DMS79 (cell line): ENCODE data around the gene FRMD8.

Experiments used
- DNase-seq: peaks from one replicate; lab custom pipeline; 2025; lab: John Stamatoyannopoulos, UW

FRMD8 gene

DNA sequence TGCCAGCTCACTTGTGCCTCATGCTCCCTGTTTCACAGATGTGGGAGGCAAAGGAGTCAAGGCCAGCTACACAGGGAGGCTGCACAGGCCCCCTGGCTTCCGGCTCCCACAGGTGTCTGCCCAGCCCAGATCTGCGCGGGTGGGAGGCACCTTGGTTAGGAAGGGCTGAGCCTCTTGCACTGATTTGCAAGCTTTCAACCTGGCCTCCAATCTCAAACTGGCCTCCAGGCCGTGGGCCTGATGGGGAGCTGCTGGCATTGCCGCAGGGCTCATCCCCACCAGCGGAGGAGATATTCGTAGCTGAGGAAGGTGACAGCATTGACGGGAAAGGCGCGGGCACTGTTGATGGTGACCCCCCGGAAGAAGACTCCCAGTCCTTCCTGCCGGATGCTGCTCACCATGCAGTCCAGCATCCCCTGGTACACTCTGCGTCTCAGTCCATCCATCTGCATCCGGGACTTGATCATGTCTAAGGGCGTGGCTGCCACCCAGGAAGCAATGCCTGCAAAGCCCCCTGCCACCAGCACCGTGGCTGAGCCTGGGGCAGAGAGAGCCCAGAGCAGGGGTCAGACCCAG lies 10.2 kb upstream of the FRMD8 start:
- DNase-seq = no peak

DNA sequence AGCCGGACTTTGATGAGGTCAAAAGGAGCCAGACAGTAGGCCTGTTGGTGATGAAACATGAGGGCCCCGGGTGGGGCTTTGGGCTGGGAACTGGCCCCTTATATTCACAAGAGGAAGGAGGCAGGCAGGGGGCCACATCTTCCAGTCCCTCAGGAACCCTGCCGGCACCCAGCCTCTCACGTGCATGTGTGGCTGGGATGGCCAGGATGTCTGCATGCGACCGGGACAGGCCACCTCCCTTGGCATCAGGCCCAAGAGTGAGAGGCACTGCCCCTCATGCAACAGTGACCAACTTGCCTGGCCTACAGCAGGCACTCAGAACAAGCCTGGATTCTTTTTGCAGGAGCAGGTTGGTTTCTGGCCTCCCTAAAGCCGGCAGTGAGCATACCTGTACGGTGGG lies 9.4 kb upstream of the FRMD8 start:
- DNase-seq = no peak

DNA sequence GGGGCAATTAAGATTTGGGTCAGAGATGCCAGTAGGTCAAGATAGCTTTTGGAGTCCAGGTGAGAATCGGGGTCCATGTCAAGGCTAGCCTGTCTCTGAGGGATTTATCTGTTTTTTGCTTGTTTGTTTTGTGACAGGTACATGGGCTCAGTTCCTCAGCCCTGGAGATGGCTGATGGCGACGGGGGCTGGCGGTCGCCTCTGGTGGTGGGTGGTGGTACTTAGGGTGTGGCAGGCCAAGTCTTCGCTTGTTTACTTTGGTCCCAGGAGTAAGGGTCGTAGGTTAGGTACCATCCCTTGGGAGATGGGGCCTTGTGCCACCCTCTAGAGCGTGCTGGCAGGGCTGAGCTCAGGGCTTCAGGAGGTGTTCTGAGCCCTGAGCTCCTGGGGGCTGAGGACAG lies 8.7 kb upstream of the FRMD8 start:
- DNase-seq = no peak

DNA sequence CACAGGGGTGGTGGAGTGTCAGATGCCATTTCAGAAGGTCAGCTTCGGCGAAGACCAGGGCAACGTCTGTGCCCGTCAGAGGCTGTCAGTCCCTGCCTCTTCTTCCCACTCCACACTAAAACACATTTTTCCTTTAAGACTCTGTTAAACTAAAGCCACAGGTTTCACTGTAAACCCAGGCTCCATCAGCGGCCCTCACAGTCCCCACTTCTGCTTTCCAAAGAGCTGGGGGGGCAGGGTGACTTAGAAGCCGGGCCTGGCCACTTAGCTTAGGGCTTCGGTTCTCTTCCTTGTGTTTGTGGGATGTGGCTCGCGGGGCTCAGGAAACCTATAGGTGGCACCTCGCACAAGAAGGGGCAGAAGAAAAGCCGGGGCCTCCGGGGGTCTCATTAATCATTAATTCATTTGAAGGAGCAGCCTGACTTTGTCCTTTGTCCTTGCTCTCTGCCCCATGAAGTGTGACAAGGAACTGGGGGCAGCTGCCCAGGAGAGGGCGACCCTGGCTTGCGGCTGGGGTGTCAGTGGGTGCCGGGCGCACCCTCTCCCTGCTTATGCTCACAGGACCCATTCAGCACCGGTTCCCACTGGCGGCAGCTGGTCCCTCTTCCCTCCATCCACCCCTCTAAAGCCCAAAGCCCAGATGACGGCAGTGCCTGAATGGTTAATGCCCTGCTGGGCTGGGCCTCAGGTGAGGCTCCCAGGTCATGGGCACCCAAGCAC lies 8.1 kb upstream of the FRMD8 start:
- no peak for DNase-seq

DNA sequence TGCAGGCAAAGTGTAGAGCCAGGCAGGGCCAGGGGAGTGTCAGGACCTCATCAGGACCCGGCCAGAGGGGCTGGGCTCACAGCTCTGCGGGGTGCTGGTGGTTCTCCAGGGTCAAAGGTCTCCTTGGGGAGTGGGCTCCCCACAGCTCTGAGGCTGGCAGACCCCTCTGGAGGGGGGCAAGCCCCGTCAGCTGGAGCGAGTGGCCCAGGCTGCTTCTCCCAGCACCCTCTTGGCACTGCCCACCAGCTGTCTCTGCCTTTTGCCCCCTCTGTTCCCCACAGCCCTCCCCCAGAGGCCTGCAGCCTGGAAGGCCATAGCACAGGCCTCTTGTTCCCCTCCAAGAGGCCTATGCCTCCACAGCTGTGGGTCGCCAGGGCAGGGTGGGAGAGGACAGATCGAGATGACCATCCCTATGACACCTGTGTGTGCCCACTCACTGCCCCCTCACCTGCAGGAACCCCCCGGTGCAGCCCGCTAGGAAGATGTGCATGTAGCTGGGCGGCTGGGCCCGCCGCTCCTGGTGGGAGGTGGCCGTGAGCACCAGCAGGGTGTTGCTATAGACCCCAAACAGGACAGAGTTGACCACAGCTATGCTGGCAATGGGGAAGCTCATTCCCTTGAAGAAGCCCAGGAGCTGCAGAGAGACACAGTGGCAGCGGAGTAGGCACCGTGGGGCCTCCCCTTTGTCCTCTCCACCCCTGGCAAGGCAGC lies 7.4 kb upstream of the FRMD8 start:
- no peak for DNase-seq

DNA sequence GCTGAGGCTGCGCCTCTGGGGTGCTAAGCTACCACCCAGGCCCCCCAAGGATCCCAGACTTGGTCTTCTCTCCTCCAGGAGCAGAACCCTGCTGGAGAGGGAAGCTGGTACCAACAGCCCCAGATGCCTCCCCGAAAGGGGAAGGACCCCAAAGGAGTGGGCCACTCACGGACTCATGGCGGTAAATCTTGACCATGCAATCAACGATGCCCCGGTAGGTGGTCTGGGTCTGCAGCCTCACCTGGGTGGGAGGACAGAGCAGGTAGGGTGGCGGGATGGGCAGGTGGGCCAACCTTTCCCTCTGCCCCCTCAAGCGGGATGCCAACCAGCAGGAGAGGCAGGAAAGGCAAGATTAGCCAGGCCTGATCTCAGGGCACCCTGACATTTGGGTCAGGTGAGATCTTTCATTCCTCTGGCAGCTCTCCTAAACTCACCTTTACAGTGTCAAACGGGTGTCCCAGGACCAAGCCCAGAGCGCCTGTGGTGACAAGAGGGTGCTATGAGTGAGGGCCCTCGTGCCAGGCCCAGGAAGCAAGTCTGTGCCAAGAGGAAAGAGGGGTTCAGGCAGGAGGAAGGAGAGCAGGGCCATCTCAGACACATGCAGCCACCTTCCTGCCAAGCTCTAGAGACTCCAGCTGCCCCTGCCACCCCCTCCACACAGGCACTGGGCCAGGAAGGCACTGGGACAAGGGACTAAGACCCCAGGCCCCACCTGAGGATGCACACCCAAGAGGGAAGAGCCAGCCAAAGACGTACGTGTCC lies 6.6 kb upstream of the FRMD8 start:
- DNase-seq = no peak

DNA sequence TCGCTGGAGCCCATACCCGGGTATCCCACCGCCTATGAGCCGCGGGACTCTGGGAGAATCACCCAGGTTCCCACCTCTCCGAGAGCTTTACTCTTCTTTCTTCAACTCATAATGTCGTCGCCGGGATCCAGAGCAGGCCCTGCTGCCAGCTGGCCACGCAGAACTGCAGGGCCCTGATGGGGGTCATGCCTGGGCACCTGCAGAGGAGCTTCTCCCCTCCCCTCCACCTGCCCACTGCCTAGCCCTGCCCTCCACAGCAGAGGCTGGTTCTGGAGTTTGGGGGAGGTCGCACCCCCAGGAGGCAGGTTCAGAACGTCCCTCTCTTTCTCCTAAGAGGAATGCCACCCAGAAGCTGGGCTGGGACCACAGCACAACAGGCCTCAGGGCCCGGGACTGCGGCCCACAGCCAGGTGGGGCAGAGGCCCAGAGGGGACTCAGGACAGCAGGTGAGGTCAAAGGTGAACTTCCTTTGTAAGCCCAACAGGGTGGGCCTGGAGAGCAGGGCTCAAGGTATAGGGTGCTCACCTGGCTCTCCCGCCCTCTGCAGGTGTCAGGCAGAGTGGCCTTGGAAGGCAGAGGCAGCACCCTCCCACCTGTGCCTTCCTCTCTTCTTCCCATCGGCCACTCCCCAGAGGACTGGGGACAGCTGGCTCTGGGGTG lies 5.8 kb upstream of the FRMD8 start:
- no peak for DNase-seq

DNA sequence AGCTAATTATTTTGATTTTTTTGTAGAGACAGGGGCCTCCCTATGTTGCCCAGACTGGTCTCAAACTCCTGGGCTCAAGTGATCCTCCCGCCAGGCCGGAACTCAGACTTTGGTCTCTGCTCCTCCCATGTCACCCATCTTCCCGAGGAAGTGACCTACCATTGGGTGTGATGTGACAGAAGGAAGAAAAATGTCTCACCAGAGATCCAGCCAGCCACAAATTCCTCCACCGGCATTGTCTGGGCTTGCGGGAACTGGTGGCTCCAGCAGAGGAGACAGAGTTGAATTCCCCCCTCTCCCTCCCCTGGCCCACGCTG lies 4.8 kb upstream of the FRMD8 start:
- peak; percentile 73 for DNase-seq

DNA sequence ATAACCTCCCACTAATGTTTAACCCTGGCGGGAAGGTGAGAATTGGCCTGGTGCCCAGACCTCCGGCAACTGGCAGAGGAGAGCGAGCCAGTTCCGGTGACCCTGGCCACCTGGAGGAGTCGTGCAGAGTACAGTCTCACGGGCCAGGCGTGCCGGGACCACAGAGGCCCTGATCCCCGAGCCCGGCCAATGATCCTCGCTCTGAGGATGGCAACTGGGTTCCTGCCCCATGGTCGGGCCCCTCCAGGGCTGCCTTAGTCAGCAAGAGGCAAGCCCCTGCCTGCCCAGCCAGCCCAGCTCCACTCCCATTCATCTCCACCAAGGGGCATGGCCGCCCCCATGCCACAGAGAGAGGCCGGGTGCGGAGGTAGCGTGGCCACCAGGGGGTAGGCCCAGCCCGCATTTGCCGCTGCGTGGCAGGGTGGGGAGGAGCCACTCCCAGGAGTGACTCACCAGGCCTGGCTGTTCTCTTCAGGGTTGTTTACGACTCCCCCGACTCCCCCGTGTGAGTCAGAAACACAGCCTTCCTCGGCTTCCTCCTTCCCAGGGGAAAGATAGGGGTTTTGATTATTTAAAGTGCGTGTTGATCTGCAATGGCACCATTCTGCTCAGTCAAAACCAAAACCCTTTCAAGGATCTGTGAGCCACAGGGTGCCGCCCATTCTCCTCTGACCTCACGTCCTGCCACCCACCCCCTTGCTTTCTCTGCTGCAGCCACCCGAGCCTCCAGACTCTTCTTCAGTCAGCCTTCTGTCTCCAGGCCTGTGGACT lies 4.2 kb upstream of the FRMD8 start, which contains the start of gene SLC25A45:
SLC25A45 (minus strand) TSS at position 614 of the 771 bp plus-strand sequence. CDS start 695 bp downstream, outside the sequence.
- DNase-seq = peak; percentile 90

DNA sequence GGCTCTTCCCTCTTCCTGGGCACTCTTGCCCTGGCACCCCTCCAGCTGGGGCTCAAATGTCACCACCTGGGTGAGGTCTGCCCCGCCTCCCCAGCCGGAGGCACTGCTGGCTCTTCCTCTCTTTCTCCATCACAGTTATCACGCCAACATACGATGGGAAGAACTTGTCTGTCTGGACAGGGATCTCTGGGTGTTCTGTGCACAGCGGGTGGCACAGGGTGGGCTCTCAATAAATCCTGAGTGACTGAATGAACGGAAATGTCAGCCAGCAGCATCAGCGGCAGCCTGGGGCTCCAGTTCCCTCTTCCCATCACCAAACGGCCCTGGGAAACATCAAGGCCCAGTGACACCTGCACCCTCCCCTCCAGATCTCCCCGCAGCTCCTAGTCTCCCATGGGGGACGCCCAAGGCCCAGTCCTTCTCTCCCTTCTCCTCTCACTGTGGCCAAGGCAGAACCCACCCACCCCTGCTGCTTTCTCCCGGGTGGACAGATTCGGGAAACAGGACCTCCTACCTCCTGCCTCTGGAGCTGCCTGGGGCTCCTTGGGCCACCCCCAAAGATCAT lies 3.6 kb upstream of the FRMD8 start:
- DNase-seq = no peak

DNA sequence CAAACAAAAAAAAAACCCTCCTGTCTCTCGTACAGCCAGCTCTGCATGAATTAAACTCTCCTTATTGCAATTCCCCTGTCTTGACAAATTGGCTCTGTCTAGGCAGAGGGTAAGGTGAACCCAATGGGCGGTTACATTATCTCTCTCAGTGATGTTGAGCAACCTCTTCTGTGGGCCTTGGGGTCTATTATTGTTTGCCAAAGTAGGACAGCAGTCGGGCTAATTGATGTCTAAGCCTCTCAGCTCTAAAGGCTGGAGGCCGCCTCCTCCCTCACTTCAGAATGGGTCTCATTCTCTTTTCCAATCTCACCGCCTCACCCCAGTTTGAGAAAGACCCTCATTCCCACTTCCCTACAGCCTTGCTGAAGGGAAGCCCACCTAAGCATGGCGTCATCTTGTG lies 2.7 kb upstream of the FRMD8 start:
- no peak for DNase-seq

DNA sequence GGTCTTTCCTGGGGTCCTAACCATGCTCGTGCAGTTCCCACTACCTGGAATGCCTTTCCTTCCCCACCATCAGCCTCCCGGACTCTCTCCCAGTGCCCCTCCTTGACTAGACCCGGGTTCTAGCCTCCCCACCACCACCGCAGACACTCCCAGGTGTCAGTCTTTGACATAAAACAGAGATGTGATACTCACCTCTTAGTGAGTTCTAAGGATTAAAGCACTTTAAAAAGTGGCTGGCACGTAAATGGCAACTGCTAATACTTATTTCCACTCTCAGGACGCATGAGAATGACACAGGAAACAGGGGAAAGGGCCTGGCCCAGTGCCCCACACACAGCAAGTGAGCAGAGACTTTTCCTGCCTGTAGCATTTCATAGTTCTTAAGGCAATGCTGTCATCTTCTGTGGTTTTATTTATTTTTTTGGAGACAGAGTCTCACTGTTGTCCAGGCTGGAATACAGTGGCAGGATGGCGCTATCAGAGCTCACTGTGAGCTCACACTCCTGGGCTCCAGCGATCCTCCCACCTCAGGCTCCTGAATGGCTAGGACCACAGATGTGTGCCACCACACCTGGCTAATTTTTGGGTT lies 2.0 kb upstream of the FRMD8 start:
- DNase-seq = no peak

DNA sequence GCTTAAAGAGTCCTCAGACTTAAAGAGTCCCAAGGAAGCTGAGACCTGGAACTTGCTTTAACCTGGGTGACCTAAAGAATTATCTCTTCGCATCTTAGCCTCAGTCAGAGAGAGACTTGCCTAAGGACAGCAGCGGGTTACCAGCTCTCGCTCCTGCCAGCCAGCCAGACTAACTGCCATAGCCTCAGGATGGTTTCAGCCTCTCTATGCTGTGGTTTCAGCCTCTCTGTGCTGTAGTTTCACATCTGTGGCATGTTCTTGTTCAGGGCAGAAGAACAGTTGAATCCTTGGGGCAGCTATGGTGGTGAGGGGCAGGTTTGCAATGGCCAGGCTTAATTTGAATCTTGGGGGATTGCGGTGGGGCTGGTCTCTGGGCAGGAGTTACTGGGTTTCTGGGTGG lies 2.3 kb downstream of the FRMD8 start:
- no peak for DNase-seq

DNA sequence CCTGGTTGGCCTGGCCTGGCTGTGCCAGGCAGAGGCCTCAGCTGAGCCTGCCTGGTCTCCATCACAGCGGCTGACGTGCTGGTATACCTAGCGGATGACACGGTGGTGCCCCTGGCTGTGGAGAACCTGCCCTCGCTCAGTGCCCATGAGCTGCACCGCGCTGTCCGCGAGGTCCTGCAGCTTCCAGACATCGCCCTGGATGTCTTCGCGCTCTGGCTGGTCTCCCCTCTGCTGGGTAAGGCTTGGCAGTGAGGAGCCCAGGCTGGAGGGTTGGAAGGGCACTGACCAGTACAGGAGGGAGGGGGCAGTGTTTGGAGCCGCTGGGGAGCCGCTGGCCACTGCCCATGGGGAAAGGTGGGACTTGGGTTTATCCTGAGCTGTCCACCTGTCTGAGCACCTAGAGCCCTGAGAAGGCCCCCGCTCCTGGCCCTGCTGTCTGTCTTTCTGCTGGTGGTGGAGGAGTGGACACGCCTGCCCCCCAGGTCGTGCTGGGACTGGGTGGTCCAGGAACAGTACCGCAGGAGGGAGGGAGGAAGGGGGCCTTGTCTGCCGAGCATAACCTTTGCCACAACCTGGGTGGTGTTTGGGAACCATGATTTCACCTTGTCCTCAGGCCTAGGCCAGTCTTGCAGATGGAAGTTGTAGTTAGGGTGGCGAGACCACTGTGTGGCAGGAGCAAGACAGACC lies 3.0 kb downstream of the FRMD8 start:
- no peak for DNase-seq

DNA sequence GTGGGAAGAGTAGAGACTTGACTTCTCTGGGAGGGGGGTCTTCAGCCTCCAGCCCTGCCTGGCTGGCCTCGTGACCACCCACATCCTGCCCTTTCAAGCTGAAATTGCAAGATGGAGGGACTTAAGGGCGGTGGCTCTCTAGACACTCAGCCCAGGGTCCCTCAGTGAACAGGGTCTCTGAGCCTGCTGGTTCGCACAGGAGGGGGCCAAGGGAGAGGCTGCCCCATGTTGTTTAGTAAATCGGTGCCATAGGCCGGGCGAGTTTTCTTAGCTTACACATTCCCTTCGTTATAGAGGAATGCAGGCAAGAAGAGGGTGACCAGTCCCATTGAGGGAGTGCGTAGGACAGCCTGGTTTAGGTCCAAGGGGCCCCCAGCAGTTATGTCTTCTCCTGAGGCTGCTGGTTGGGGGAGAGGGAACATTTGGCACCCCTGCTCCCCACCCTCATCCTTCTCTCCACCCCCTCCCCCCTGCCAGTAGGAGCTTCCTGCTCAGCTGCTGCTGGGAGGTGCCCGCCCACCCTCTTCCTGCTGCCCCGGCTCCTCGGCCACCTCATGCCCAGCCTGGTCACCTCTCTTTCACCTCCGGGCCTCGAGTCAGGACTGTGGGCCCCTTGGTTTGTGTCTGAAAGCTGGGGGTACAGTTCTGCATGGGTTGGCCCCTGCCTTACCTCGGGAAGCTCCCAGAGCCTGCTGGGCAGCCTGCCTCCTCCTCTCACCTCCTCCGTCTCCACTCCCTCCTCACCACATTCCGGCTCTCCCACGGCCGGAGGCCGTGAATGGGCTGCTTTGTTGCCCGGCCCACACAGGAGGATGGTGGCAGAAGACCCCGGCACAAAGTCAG lies 3.9 kb downstream of the FRMD8 start:
- DNase-seq = no peak

DNA sequence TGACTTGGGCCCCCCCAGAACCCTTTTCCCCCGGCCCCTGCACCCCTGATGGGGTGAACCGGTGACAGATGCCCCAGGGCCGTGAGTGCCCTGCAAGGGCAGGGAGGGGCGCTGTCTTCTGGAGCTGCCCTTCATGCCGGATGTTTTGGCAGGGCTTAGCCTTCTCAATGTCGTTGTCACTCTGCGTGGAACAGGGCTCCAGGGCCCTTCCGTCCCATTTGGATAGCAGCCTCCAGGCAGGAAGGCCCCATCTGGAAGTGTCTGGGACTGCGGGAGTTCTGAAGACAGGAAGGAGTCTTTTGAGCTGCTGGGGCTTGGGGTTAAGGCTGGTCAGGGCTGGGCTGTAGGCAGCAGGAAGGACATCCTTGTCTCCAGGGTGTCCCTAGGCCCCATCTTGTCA lies 4.6 kb downstream of the FRMD8 start:
- DNase-seq = no peak

DNA sequence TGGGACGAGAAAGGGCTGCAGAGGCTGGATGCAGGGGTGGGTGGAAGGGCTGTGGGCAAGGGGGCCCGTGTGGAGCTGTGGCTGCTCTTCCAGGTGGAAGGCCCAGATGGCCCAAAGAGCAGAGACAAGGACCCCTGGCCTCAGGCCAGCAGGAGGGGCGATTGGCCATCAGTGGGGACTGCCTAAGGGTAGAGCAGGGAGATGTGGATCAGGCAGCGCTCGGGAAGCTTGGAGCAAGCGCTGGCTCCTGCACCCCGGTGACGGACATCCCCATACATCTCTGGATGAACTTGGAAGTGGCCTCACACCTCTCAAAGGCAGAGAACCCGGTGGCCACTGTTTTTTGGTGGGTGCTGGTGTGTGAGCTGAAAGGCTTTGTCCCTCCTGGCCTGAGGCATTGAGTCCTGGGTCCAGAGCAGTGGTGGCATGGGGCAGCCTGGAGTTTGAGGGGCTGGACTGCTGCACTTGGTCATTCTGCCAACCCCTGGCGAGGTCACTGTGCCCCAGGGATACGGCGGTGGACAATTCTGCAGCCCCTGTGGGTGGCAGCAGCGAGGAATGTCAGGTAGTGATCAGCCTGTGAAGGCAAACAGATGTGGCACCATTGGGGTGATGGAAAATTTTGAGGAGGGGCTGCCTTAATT lies 5.9 kb downstream of the FRMD8 start:
- no peak for DNase-seq

DNA sequence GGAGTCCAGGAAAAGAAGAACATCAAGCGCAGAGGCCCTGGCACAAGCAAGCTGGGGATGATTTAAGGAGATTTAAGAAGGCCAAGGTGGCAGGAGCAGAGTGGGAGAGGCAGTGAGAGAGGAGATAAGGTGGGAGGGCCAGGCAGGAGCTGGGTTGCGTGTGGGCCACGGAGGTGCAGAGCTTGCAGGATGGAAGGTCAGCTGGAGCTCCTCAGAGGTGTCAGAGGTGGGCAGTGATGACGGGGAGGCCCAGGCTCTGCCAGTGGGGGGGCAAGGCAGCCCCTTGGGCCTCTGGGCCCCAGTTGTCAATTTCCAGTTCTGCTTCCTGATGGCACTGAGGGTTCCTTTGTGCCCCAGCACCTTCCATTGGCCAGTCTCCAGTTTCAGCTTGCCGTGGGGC lies 6.5 kb downstream of the FRMD8 start:
- DNase-seq = no peak
